HL-60 (cell line): Measurements from ENCODE around the gene DLX4.

Experiments
- DNase-seq, 2 experiments: peaks; one replicate each; pipeline ENCODE4 v3.0.0-alpha.2; 2010 to 2020; ENCODE audit warnings: low read depth in 1 of 2, low spot score in 1 of 2
- H3K27ac ChIP-seq: fragments of 250-450 bp; sonication (Bioruptor Pico); replicated peaks from 2 replicates; pipeline ENCODE4 v1.5.1; 2020; ENCODE audit warnings: mild to moderate bottlenecking, moderate library complexity
- H3K27me3 ChIP-seq: fragments of 250-450 bp; sonication (Bioruptor Pico); 2 replicates; pipeline ENCODE4 v1.5.1; 2021; ENCODE audit warnings: mild to moderate bottlenecking, moderate library complexity; ENCODE audit not compliant: insufficient read depth, poor library complexity, severe bottlenecking
- H3K4me3 ChIP-seq: replicated peaks from 2 replicates; pipeline ENCODE4 v1.5.1; 2011; ENCODE audit warnings: mild to moderate bottlenecking, control low read depth, low read length; ENCODE audit not compliant: insufficient read depth
- CTCF ChIP-seq: IDR thresholded peaks from one replicate; pipeline ENCODE4 v1.5.1; 2011; ENCODE audit warnings: low read length, control low read depth, inconsistent platforms; ENCODE audit not compliant: insufficient read depth
- GABPA ChIP-seq: IDR thresholded peaks from 2 replicates; pipeline ENCODE4 v1.6.1; 2012; ENCODE audit warnings: low read depth
- POLR2AphosphoS5 ChIP-seq: IDR thresholded peaks from 2 replicates; pipeline ENCODE4 v1.6.1; 2012; ENCODE audit warnings: low read depth
- REST ChIP-seq: IDR thresholded peaks from 2 replicates; pipeline ENCODE4 v1.6.1; 2012; ENCODE audit warnings: low read depth; ENCODE audit not compliant: insufficient replicate concordance
- SPI1 ChIP-seq: IDR thresholded peaks from 2 replicates; pipeline ENCODE4 v1.6.1; 2012; ENCODE audit warnings: low read depth, mild to moderate bottlenecking, borderline replicate concordance

The DLX4 gene

GRCh38 chr17:49962599-49963308, 6.2 kb upstream of the DLX4 start:
- Histone ChIP-seq H3K4me3 (no peak overlapping the region), H3K27ac (no peak overlapping the region), H3K27me3 (peaks cover 32% of the 10 kb centered on the region)
- TF ChIP-seq CTCF, result no peak
- no peak for TF ChIP-seq POLR2AphosphoS5
- no peak for TF ChIP-seq SPI1
- no peak for TF ChIP-seq GABPA
- no peak for TF ChIP-seq REST
- DNase-seq, result no peak

- no peak for DNase-seq
- TF ChIP-seq CTCF (no peak), GABPA (no peak), REST (no peak), POLR2AphosphoS5 (no peak), SPI1 (no peak)
- Histone ChIP-seq H3K27ac (no peak overlapping the region), H3K27me3 (peaks cover 32% of the 10 kb centered on the region), H3K4me3 (no peak overlapping the region)
These were observed 5.7 kb upstream of the DLX4 start for GRCh38 chr17:49963309-49963625.

- no peak for DNase-seq
- Histone ChIP-seq H3K27me3 (peaks cover 32% of the 10 kb centered on the region), H3K4me3 (no peak overlapping the region), H3K27ac (no peak overlapping the region)
- TF ChIP-seq SPI1 (no peak), CTCF (no peak), POLR2AphosphoS5 (no peak)
These were observed 5.2 kb upstream of the DLX4 start for GRCh38 chr17:49963626-49964302.

- DNase-seq, result no peak
- H3K27me3 ChIP-seq, result peaks cover 35% of the 10 kb centered on the region
- H3K27ac ChIP-seq, result no peak overlapping the region
- TF ChIP-seq CTCF, result no peak
- TF ChIP-seq POLR2AphosphoS5, result no peak
- H3K4me3 ChIP-seq, result no peak overlapping the region
These were observed 4.7 kb upstream of the DLX4 start for GRCh38 chr17:49964303-49964768.
